GM19455 (cell line): ENCODE data around the gene CPED1.
"Not testable (repeated sequence)": the region's sequence is repeated elsewhere in the genome, so short reads cannot be mapped to it uniquely, and the experiment has no call there.

Experiments used
- ATAC-seq: cut with Tn5 transposase; IDR thresholded peaks from one replicate; pipeline ENCODE4 v1.9.1; 2021; ENCODE audit not compliant: unreplicated experiment

Gene CPED1

GRCh38 chr7:120996333-120996987, 7.9 kb downstream of the CPED1 start:
- ATAC-seq, result no peak

GRCh38 chr7:120996988-120997345, 8.5 kb downstream of the CPED1 start:
- no peak for ATAC-seq

- no peak for ATAC-seq
Measured at GRCh38 chr7:120997882-120998474, 9.5 kb downstream of the CPED1 start.

- ATAC-seq, result no peak
Measured at GRCh38 chr7:120998520-120998919, 10.0 kb downstream of the CPED1 start.

GRCh38 chr7:120998996-120999565, 10.6 kb downstream of the CPED1 start:
- no peak for ATAC-seq

- ATAC-seq, result no peak
Measured at GRCh38 chr7:121000081-121000983, 11.8 kb downstream of the CPED1 start.

- ATAC-seq, result no peak
Measured at GRCh38 chr7:121001234-121001906, 12.9 kb downstream of the CPED1 start.

GRCh38 chr7:121002048-121002756, 13.7 kb downstream of the CPED1 start:
- ATAC-seq, result no peak

GRCh38 chr7:121002757-121003200, 14.3 kb downstream of the CPED1 start:
- no peak for ATAC-seq

- ATAC-seq, result no peak
Measured at GRCh38 chr7:121003986-121004685, 15.6 kb downstream of the CPED1 start.

- not testable (repeated sequence) for ATAC-seq
Measured at GRCh38 chr7:121005058-121005457, 16.5 kb downstream of the CPED1 start.

GRCh38 chr7:121005996-121006584, 17.6 kb downstream of the CPED1 start:
- ATAC-seq, result no peak

- no peak for ATAC-seq
Measured at GRCh38 chr7:121006711-121007315, 18.3 kb downstream of the CPED1 start.

- ATAC-seq, result no peak
Measured at GRCh38 chr7:121008816-121009215, 20.3 kb downstream of the CPED1 start.

- ATAC-seq, result no peak
Measured at GRCh38 chr7:121011401-121011800, 22.9 kb downstream of the CPED1 start.

GRCh38 chr7:121012170-121012874, 23.8 kb downstream of the CPED1 start:
- ATAC-seq, result no peak

- no peak for ATAC-seq
Measured at GRCh38 chr7:121012919-121013318, 24.4 kb downstream of the CPED1 start.

GRCh38 chr7:121015560-121015959, 27.0 kb downstream of the CPED1 start:
- no peak for ATAC-seq
